HG03045 (cell line): Measurements from ENCODE around the gene PGA5.
"Not testable (repeated sequence)": the region's sequence is repeated elsewhere in the genome, so short reads cannot be mapped to it uniquely, and the experiment has no call there.

Experiments used
- ATAC-seq: cut with Tn5 transposase; IDR thresholded peaks from one replicate; pipeline ENCODE4 v1.9.1; 2021; ENCODE audit warnings: mild to moderate bottlenecking, moderate library complexity; ENCODE audit not compliant: unreplicated experiment

Gene PGA5

GRCh38 chr11:61222692-61223091 is 18.3 kb upstream of the PGA5 start:
- not testable (repeated sequence) for ATAC-seq

- not testable (repeated sequence) for ATAC-seq
Observed at GRCh38 chr11:61226457-61227137, 14.4 kb upstream of the PGA5 start.

GRCh38 chr11:61229458-61229857 is 11.5 kb upstream of the PGA5 start:
- not testable (repeated sequence) for ATAC-seq

GRCh38 chr11:61231033-61231432 is 9.9 kb upstream of the PGA5 start:
- not testable (repeated sequence) for ATAC-seq

GRCh38 chr11:61231585-61231984 is 9.4 kb upstream of the PGA5 start:
- not testable (repeated sequence) for ATAC-seq

GRCh38 chr11:61232548-61233145 is 8.3 kb upstream of the PGA5 start:
- ATAC-seq = not testable (repeated sequence)

GRCh38 chr11:61237130-61237529 is 3.8 kb upstream of the PGA5 start:
- not testable (repeated sequence) for ATAC-seq

GRCh38 chr11:61240288-61240687 is 687 bp upstream of the PGA5 start:
- ATAC-seq = not testable (repeated sequence)

GRCh38 chr11:61241526-61241925 is 551 bp downstream of the PGA5 start:
- ATAC-seq = not testable (repeated sequence)

GRCh38 chr11:61245284-61245964 is 4.4 kb downstream of the PGA5 start:
- not testable (repeated sequence) for ATAC-seq

GRCh38 chr11:61248071-61248470 is 7.1 kb downstream of the PGA5 start:
- ATAC-seq = not testable (repeated sequence)

GRCh38 chr11:61249201-61249600 is 8.2 kb downstream of the PGA5 start:
- not testable (repeated sequence) for ATAC-seq

- ATAC-seq = not testable (repeated sequence)
Observed at GRCh38 chr11:61250796-61251765, 10.1 kb downstream of the PGA5 start.

GRCh38 chr11:61252332-61252731 is 11.4 kb downstream of the PGA5 start:
- ATAC-seq = not testable (repeated sequence)

- peak; percentile 62 for ATAC-seq
Observed at GRCh38 chr11:61254403-61255025, 13.5 kb downstream of the PGA5 start.

GRCh38 chr11:61256710-61257482 is 15.9 kb downstream of the PGA5 start:
- ATAC-seq = no peak

- no peak for ATAC-seq
Observed at GRCh38 chr11:61258546-61258945, 17.6 kb downstream of the PGA5 start.

- ATAC-seq = no peak
Observed at GRCh38 chr11:61259363-61259762, 18.4 kb downstream of the PGA5 start.

- ATAC-seq = no peak
Observed at GRCh38 chr11:61264371-61264770, 23.4 kb downstream of the PGA5 start.

GRCh38 chr11:61264795-61265194 is 23.8 kb downstream of the PGA5 start:
- ATAC-seq = no peak
